Mesothelial cell of epicardium (in vitro differentiated cells): ENCODE measurements around the gene SLCO2A1. TPM values are rescaled to one million over a fixed set of nuclear protein-coding genes. Genes with fewer than 3 reads are reported as not detected.
A peak's percentile ranks its signal among the peaks of the same experiment; 100 is the strongest.

Source experiments
- DNase-seq, 2 experiments: peaks; one replicate each; pipeline ENCODE4 v3.0.0; 2021; ENCODE audit warnings: low spot score in 2 of 2; ENCODE audit not compliant: unreplicated experiment in 2 of 2
- H3K27ac Mint-ChIP-seq: 2 replicates; pipeline ENCODE4 v1.8.0; 2021; ENCODE audit warnings: mixed read lengths
- H3K27me3 Mint-ChIP-seq: 2 replicates; pipeline ENCODE4 v1.8.0; 2021; ENCODE audit warnings: low read depth, mixed read lengths
- H3K36me3 Mint-ChIP-seq: 2 replicates; pipeline ENCODE4 v1.8.0; 2021; ENCODE audit warnings: mixed read lengths
- H3K4me1 Mint-ChIP-seq: 2 replicates; pipeline ENCODE4 v1.8.0; 2021; ENCODE audit warnings: mixed read lengths
- H3K4me3 Mint-ChIP-seq: 2 replicates; pipeline ENCODE4 v1.8.0; 2021; ENCODE audit warnings: mild to moderate bottlenecking, moderate library complexity, mixed read lengths
- H3K9me3 Mint-ChIP-seq: 2 replicates; pipeline ENCODE4 v1.8.0; 2021; ENCODE audit warnings: mixed read lengths
- CTCF ChIP-seq: fragments of 200-600 bp; sonication (generic); IDR thresholded peaks from one replicate; pipeline ENCODE4 v1.5.0; 2021; ENCODE audit warnings: antibody characterized with exemption; ENCODE audit not compliant: unreplicated experiment
- total RNA-seq: library from RNA; stranded (reverse); gene quantifications from 3 replicates; pipeline ENCODE4 v1.2.1, GENCODE V29; 2021

SLCO2A1 gene
- total RNA-seq, 1 donor from 2014 or later = 24.1 TPM

GRCh38 chr3:133963657-133964396, 65.9 kb downstream of the SLCO2A1 start:
- no peaks in the 10 kb centered on the region for H3K36me3 Mint-ChIP-seq
- H3K27me3 Mint-ChIP-seq = no peaks in the 10 kb centered on the region
- H3K4me3 Mint-ChIP-seq = no peak overlapping the region
- DNase-seq = no peak
- peaks cover 34% of the 10 kb centered on the region for H3K4me1 Mint-ChIP-seq
- peaks cover 5% of the 10 kb centered on the region for H3K9me3 Mint-ChIP-seq
- H3K27ac Mint-ChIP-seq = no peak overlapping the region
- no peak for TF ChIP-seq CTCF

- peaks cover 5% of the 10 kb centered on the region for H3K9me3 Mint-ChIP-seq
- no peaks in the 10 kb centered on the region for H3K27me3 Mint-ChIP-seq
- H3K36me3 Mint-ChIP-seq = no peaks in the 10 kb centered on the region
- peak overlapping the region; percentile 60 for H3K27ac Mint-ChIP-seq
- H3K4me1 Mint-ChIP-seq = peaks cover 26% of the 10 kb centered on the region
- DNase-seq = no peak
- no peak overlapping the region for H3K4me3 Mint-ChIP-seq
- no peak for TF ChIP-seq CTCF
These were observed 66.9 kb downstream of the SLCO2A1 start for GRCh38 chr3:133962849-133963248.

DNA sequence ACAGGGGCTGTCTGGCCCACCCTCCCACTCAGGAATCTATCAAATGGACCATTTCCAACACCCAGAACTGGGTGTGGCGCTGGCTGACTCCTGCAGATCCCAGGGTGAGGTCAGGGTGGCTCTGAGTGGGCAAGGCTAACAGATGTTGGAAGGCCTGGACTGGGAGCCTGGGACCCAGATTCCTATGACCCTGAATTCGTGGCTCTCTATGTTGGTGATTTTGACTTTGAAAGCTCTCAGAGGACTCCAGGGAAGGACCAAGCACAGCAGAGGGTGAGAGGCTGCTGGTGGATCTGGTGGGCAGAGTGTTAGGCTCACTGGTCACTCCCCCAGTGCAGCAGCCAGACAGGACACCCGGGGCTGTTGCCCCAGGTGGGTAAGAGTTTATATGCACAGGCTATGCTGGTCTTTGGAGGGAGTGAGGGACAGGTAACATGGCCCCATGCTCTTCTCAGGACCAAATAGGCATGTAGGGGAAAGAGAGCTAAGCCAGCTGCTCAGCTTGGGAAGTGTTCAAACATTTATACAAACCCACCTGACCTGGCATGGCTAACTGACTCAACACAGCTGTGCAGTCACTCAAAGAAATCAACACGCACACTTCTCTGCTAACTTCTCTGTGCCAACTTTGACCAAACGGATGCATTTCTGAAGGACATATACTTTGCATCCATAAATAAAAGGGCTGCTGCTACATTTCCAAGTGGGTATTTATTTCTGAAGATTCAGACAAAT, 71.5 kb downstream of the SLCO2A1 start:
- no peak overlapping the region for H3K4me3 Mint-ChIP-seq
- H3K9me3 Mint-ChIP-seq = peaks cover 5% of the 10 kb centered on the region
- no peak for TF ChIP-seq CTCF
- no peak for DNase-seq
- H3K27ac Mint-ChIP-seq = no peak overlapping the region
- no peaks in the 10 kb centered on the region for H3K27me3 Mint-ChIP-seq
- H3K36me3 Mint-ChIP-seq = no peaks in the 10 kb centered on the region
- peaks cover 28% of the 10 kb centered on the region for H3K4me1 Mint-ChIP-seq

DNA sequence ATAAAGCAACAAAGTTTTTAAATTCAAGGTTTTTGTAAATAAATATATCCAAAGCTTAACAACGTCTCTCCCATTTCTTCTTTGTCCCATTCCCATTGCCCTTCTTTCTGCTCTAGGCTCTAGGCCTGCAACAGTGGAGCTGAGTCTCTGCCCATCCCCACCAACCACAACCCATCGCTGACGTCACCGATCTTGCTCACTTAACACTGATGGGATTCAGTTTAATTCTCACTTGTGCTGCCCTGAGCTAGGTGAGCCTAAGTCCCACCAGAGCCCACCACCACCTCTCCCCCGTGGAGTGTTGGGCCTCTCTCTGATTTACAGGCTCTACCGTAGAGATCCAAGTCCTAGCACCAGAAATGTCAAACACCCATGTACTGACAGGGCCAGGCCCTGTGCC, 72.7 kb downstream of the SLCO2A1 start:
- no peak for TF ChIP-seq CTCF
- H3K4me3 Mint-ChIP-seq = no peak overlapping the region
- H3K36me3 Mint-ChIP-seq = no peaks in the 10 kb centered on the region
- H3K4me1 Mint-ChIP-seq = peaks cover 17% of the 10 kb centered on the region
- peaks cover 5% of the 10 kb centered on the region for H3K9me3 Mint-ChIP-seq
- no peak overlapping the region for H3K27ac Mint-ChIP-seq
- no peaks in the 10 kb centered on the region for H3K27me3 Mint-ChIP-seq
- DNase-seq = no peak

GRCh38 chr3:133956353-133956752, 73.4 kb downstream of the SLCO2A1 start:
- Mint-ChIP-seq H3K27ac (peak overlapping the region; percentile 83), H3K4me1 (peaks cover 17% of the 10 kb centered on the region), H3K9me3 (peaks cover 5% of the 10 kb centered on the region), H3K4me3 (no peak overlapping the region), H3K36me3 (peaks cover under 1% of the 10 kb centered on the region), H3K27me3 (no peaks in the 10 kb centered on the region)
- TF ChIP-seq CTCF = no peak
- DNase-seq = no peak
